HepG2 (cell line): ENCODE results near the gene TBL3. TPM values are rescaled to one million over a fixed set of nuclear protein-coding genes. Genes with fewer than 3 reads are reported as not detected.

ENCODE experiments used
- ATAC-seq: fragments of 200-7000 bp; cut with Tn5 transposase; 3 replicates; pipeline ENCODE4 v1.9.1; 2020; ENCODE audit warnings: mild to moderate bottlenecking, moderate library complexity
- BruUV-seq: library from RNA; stranded (reverse); fragments of 400-500 nt; replicated peaks from 2 replicates; lab custom pipeline; 2021; lab: Mats Ljungman, UMichigan
- CTCF ChIA-PET: fragments of 300-600 bp; formaldehyde crosslinking; extraction: SDS; loops from one replicate; lab custom pipeline; 2021; ENCODE audit warnings: low total read pairs, inconsistent platforms, low intra/inter-chr PET ratio; lab: Yijun Ruan, JAX
- POLR2A ChIA-PET: fragments of 350-600 bp; sonication (Branson Sonifier 250); formaldehyde crosslinking; loops from one replicate; lab custom pipeline; 2020; ENCODE audit warnings: antibody characterized with exemption, inconsistent platforms; lab: Yijun Ruan, JAX
- DNase-seq: peaks from one replicate; pipeline ENCODE4 v3.0.0-alpha.2; 2015; ENCODE audit warnings: low spot score
- FAIRE-seq: peaks from 3 replicates; lab custom pipeline; 2011; peaks lifted over from hg19 to GRCh38; lab: Jason Lieb, UNC
- H2AFZ ChIP-seq: one replicate; pipeline ENCODE4 v1.6.1; 2011; ENCODE audit warnings: low read length, inconsistent platforms
- H3K27ac ChIP-seq: fragments of 300-600 bp; 3 replicates; pipeline ENCODE4 v1.8.0; 2011; ENCODE audit warnings: mixed run types, mild to moderate bottlenecking, mixed read lengths, low read length, inconsistent platforms; ENCODE audit not compliant: insufficient read depth; ENCODE audit errors: extremely low read length
- H3K27me3 ChIP-seq, 2 experiments: fragments of 200-600 bp in 1 of 2; 2 replicates in 1 of 2; 3 replicates in 1 of 2; pipeline versions ENCODE4 v1.6.0 to v1.8.0; 2011; ENCODE audit warnings: low read length in 2 of 2, mild to moderate bottlenecking in 2 of 2, moderate library complexity in 2 of 2, inconsistent platforms in 1 of 2; ENCODE audit not compliant: insufficient read depth in 2 of 2, control insufficient read depth in 1 of 2
- H3K36me3 ChIP-seq, 2 experiments: fragments of 200-600 bp in 1 of 2; replicated peaks in 1 of 2; 2 replicates in 1 of 2; 3 replicates in 1 of 2; pipeline versions ENCODE4 v1.5.1 to v1.8.0; 2011; ENCODE audit warnings: low read length in 2 of 2, inconsistent platforms in 1 of 2; ENCODE audit not compliant: insufficient read depth in 2 of 2, control insufficient read depth in 1 of 2
- H3K4me1 ChIP-seq: 2 replicates; pipeline ENCODE4 v1.5.1; 2012; ENCODE audit warnings: low read length, inconsistent platforms; ENCODE audit not compliant: insufficient read depth
- H3K4me2 ChIP-seq: 2 replicates; pipeline ENCODE4 v1.6.0; 2011; ENCODE audit warnings: low read depth, low read length, inconsistent platforms
- H3K4me3 ChIP-seq, 3 experiments: fragments of 200-600 bp in 1 of 3; sonication (generic), shearing (Covaris generic) in 1 of 3; replicated peaks in 1 of 3; 2 replicates each; pipeline ENCODE4 v1.5.1; 2011 to 2016; ENCODE audit warnings: low read length in 3 of 3, inconsistent platforms in 2 of 3, low read depth in 2 of 3, mild to moderate bottlenecking in 2 of 3, control low read depth in 1 of 3, mixed read lengths in 1 of 3; ENCODE audit not compliant: insufficient read depth in 1 of 3
- H3K79me2 ChIP-seq: one replicate; pipeline ENCODE4 v1.6.1; 2011; ENCODE audit warnings: low read length, inconsistent platforms; ENCODE audit not compliant: insufficient read depth
- H3K9ac ChIP-seq: 2 replicates; pipeline ENCODE4 v1.6.0; 2011; ENCODE audit warnings: mild to moderate bottlenecking, low read depth, low read length, inconsistent platforms; ENCODE audit not compliant: insufficient read depth
- H3K9me3 ChIP-seq: 2 replicates; pipeline ENCODE4 v1.5.1; 2012; ENCODE audit warnings: mild to moderate bottlenecking, low read length
- H4K20me1 ChIP-seq: 2 replicates; pipeline ENCODE4 v1.6.0; 2011; ENCODE audit warnings: inconsistent platforms, mild to moderate bottlenecking, low read length, moderate library complexity; ENCODE audit not compliant: insufficient read depth
- EEA1 ChIP-seq: sonication (generic); formaldehyde crosslinking; IDR thresholded peaks from 2 replicates; pipeline ENCODE4 v1.5.1; 2020; ENCODE audit warnings: mild to moderate bottlenecking, missing genetic modification reagents, borderline replicate concordance
- GTF2F1 ChIP-seq: fragments of 150-350 bp; IDR thresholded peaks from 2 replicates; pipeline ENCODE4 v1.6.1; 2014; ENCODE audit warnings: low read length
- MAZ ChIP-seq, 2 experiments: sonication (generic) in 1 of 2; formaldehyde crosslinking in 1 of 2; IDR thresholded peaks; 2 replicates each; pipeline versions ENCODE4 v1.5.0 to v1.6.1; 2012 to 2020; ENCODE audit warnings: low read depth in 2 of 2, mild to moderate bottlenecking in 2 of 2, borderline replicate concordance in 1 of 2, improper control_type of control experiment in 1 of 2, low read length in 1 of 2, missing genetic modification reagents in 1 of 2, moderate library complexity in 1 of 2
- TEAD2 ChIP-seq: sonication (generic); formaldehyde crosslinking; IDR thresholded peaks from 2 replicates; pipeline ENCODE4 v1.9.0; 2021; ENCODE audit warnings: missing genetic modification reagents
- TSC22D2 ChIP-seq: sonication (generic); formaldehyde crosslinking; IDR thresholded peaks from 2 replicates; pipeline ENCODE4 v1.5.1; 2020; ENCODE audit warnings: missing genetic modification reagents, mild to moderate bottlenecking, borderline replicate concordance
- ZMAT3 ChIP-seq: sonication (generic); formaldehyde crosslinking; conservative IDR thresholded peaks from 2 replicates; pipeline ENCODE4 v1.7.0; 2021; ENCODE audit warnings: missing genetic modification reagents
- ZNF547 ChIP-seq: sonication (generic); formaldehyde crosslinking; IDR thresholded peaks from 2 replicates; pipeline ENCODE4 v1.5.1; 2020; ENCODE audit warnings: mild to moderate bottlenecking, missing genetic modification reagents
- WGBS: methylation state at CpG from one replicate; pipeline ENCODE4 v1.1.6; 2017; ENCODE audit warnings: low lambda C conversion rate; 5-methylcytosine and 5-hydroxymethylcytosine counted together
- in situ Hi-C: cut with HindIII; loops from 2 replicates; pipeline ENCODE4 v1.10.0; 2017; ENCODE audit warnings: low pct_unique_long_range_greater_than_20kb; ENCODE audit not compliant: extremely low pct_ligation_motif_present
- intact Hi-C: fragments of 100-400 bp; cut with micrococcal nuclease; formaldehyde crosslinking; loops from one replicate; pipeline ENCODE4 v1.10.0; 2022; ENCODE audit not compliant: unreplicated experiment
- polyA plus RNA-seq, 8 experiments: library from polyadenylated mRNA; depleted of rRNA in 3 of 8; stranded (reverse) in 7 of 8; unstranded in 1 of 8; fragments of >200 nt; fragmentation: Illumina TruSeq in 4 of 8; extraction: Trizol in 4 of 8; gene quantifications; 2 replicates each; pipeline versions ENCODE4 v1.2.1 to v1.2.3, GENCODE V29; 2011 to 2016; ENCODE audit warnings: low read depth in 4 of 8, missing spikeins in 1 of 8, mixed read lengths in 1 of 8; ENCODE audit not compliant: insufficient read depth in 1 of 8
- total RNA-seq, 5 experiments: library from RNA; depleted of rRNA; stranded (reverse); fragments of >200 nt; fragmentation: Illumina TruSeq; extraction: Trizol; gene quantifications; 2 replicates each; pipeline ENCODE4 v1.2.3, GENCODE V29; 2016; ENCODE audit warnings: low read depth in 1 of 5
- TF ChIP-seq, protein P1 (sequence below): sonication (generic); formaldehyde crosslinking; IDR thresholded peaks from 2 replicates; pipeline ENCODE4 v1.5.1; 2020; ENCODE audit warnings: mild to moderate bottlenecking, missing genetic modification reagents

Gene TBL3
- total and polyA plus RNA-seq, 2 of the 13 experiments (the other 11 are each of a cell fraction or from before 2014, with no cell fraction given) = 16.8 to 38.0 TPM

GRCh38 chr16:2006317-2006716 lies 34.5 kb downstream of the TBL3 start:
- CTCF ChIA-PET = no interaction called here
- no peaks in the 10 kb centered on the region for H3K9me3 ChIP-seq
- no peak overlapping the region for H3K27ac ChIP-seq
- peaks cover 52% of the 10 kb centered on the region for H3K79me2 ChIP-seq
- H3K4me2 ChIP-seq = no peak overlapping the region
- BruUV-seq = no TSS peak
- TF ChIP-seq TSC22D2 (CRISPR knock-in tag) = no peak
- TF ChIP-seq, protein P1, sequence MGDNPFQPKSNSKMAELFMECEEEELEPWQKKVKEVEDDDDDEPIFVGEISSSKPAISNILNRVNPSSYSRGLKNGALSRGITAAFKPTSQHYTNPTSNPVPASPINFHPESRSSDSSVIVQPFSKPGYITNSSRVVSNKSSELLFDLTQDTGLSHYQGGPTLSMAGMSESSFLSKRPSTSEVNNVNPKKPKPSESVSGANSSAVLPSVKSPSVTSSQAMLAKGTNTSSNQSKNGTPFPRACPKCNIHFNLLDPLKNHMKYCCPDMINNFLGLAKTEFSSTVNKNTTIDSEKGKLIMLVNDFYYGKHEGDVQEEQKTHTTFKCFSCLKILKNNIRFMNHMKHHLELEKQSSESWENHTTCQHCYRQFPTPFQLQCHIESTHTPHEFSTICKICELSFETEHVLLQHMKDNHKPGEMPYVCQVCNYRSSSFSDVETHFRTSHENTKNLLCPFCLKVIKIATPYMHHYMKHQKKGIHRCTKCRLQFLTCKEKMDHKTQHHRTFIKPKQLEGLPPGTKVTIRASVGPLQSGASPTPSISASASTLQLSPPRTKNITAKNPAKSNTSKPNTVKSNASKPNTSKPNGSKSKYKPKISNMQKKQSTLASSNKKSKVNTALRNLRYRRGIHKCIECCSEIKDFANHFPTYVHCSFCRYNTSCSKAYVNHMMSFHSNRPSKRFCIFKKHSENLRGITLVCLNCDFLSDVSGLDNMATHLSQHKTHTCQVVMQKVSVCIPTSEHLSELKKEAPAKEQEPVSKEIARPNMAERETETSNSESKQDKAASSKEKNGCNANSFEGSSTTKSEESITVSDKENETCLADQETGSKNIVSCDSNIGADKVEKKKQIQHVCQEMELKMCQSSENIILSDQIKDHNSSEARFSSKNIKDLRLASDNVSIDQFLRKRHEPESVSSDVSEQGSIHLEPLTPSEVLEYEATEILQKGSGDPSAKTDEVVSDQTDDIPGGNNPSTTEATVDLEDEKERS (CRISPR knock-in tag) = no peak
- TF ChIP-seq MAZ (IDR thresholded peaks at IDR 0.05; ENCODE audit: borderline replicate concordance, low read depth, low read length) = no peak
- TF ChIP-seq MAZ (CRISPR knock-in tag; IDR thresholded peaks at IDR 0.05; ENCODE audit: low read depth) = no peak
- TF ChIP-seq ZMAT3 (CRISPR knock-in tag) = no peak
- no peak for TF ChIP-seq TEAD2 (CRISPR knock-in tag)
- TF ChIP-seq EEA1 (CRISPR knock-in tag) = no peak
- no peak for TF ChIP-seq GTF2F1
- TF ChIP-seq ZNF547 (CRISPR knock-in tag) = no peak
- TF ChIP-seq, all 625 proteins: peak for 0
- in situ Hi-C loops (no loop called here), intact Hi-C loops (no loop called here)
- no peak for FAIRE-seq
- ATAC-seq = no peak
- no peak for DNase-seq
- Histone ChIP-seq H3K4me3 (no peak overlapping the region), H4K20me1 (peaks cover 18% of the 10 kb centered on the region; the same call in 1 of the 2 replicates), H3K36me3 (peaks cover 11 to 22% of the 10 kb centered on the region in 2 experiments; a peak in 4 of 5 replicates), H2AFZ (no peak overlapping the region), H3K9ac (no peak overlapping the region), H3K4me1 (peaks cover 57% of the 10 kb centered on the region), H3K27me3 (no peaks in the 10 kb centered on the region)
- 95% methylated on average over 7 of the region's 8 CpGs for WGBS
- POLR2A ChIA-PET = no interaction called here
